Posterior vena cava (tissue), 2 donors: ENCODE measurements around the gene ZDHHC16. TPM values are rescaled to one million over a fixed set of nuclear protein-coding genes. Genes with fewer than 3 reads are reported as not detected.

Experiments used
- DNase-seq: peaks from one replicate; pipeline ENCODE4 v3.0.0-alpha.2; 2020; ENCODE audit warnings: low spot score
- intact Hi-C, 2 donors: fragments of 100-400 bp; cut with DNase I; formaldehyde crosslinking; loops; one replicate each; pipeline versions ENCODE4 v1.14.1 to v1.14.2; 2022 to 2023
- total RNA-seq, 2 donors: library from RNA; stranded (reverse); fragmentation: NEBNext Ultra II Directional; extraction: Animal tissue kit (Norgen Biotek cat#: 25700); gene quantifications; one replicate each; pipeline ENCODE4 v1.2.1, GENCODE V29; 2021
- donor health status: DM: yes; HTN: yes; CAD: no.
- donor health status: DM: yes; HTN: yes; CAD: no.

ZDHHC16 gene
- total RNA-seq, 2 donors from 2014 or later = 21.5 to 24.8 TPM

DNA sequence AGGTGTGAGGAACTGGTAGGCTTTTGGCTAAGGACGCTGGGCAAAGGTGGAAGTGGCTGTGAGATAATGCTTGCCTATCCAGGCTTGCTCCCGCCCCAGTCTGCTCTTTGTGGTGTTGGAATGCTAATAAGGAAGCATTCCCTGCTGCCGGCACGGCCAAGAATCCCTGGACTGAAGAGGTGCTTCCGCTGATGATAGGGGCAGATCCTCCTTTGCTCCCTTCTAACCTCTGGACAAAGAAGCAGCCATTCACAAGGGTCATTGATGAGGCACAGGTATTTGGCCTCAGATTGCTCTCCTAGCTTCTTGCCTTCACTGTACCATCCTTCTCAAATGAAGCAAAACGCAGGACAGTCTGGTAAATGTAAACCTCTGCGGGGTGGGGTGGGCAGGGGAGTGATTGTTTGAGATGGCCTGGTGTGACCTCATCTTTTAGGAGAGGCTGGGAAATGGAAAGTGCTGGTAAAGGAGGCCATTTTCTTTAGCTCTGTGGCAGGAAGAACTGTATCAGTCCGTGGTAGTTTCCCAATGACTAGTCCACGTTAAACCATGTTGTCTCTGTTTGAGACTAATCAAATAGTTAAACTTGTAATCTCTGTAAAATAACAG, 18.3 kb upstream of the ZDHHC16 start:
- intact Hi-C loops = no loop called here
- no peak for DNase-seq

DNA sequence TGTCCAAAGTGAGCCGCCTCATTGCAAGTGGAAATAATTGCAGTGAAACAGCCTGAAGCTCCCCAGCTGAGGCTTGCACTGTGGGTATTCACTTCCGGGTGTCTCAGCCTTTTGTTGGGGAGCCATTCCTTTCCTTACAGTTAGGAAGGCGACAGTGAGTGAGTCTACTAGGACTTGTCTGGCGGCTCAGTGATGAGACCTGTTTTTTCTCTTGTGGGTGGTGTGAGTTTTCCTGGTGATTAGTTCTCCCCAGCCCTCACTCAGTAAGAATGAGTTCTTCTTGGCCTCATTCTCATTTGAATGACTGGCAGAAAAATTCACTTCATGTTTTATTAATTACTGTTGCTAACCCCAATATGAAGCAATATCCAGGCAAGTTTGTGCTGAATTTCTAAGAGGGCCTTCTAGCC, 17.4 kb upstream of the ZDHHC16 start:
- intact Hi-C loops = no loop called here
- DNase-seq = no peak

DNA sequence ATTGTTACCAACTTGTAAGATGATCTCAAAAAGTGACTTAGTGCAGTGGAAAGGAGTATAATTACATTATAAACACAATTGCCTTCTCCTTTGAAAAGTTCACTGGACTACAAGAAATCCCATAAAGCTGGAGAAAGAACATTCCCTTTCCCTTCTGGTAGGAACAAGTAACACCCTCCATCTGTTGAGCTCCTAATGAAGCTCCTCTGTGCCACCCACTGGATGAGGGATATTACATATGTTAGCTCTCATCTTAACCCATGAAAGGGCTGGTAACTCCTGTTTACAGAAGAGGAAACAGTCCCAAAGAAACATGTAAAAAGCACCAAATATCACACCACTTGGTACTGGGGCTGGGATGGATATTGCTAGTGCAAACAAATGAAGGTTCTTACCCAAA, 11.9 kb upstream of the ZDHHC16 start:
- DNase-seq = no peak
- intact Hi-C loops = no loop called here

DNA sequence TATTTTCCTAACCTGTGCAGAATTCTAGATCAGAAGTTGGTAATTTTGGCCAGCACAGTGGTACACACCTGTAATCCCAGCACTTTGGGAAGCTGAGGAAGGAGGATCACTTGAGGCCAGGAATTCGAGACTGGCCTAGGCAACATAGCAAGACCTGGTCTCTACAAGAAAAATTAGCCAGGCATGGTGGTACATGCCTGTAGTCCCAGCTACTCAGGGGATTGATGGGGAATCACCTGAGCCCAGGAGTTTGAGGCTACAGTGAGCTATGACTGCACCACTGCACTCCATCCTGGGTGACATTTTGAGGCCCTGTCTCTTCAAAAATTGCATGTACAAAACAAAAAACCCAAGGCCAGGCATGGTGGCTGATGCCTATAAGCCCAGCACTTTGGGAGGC, 11.4 kb upstream of the ZDHHC16 start:
- intact Hi-C loops = no loop called here
- DNase-seq = no peak

DNA sequence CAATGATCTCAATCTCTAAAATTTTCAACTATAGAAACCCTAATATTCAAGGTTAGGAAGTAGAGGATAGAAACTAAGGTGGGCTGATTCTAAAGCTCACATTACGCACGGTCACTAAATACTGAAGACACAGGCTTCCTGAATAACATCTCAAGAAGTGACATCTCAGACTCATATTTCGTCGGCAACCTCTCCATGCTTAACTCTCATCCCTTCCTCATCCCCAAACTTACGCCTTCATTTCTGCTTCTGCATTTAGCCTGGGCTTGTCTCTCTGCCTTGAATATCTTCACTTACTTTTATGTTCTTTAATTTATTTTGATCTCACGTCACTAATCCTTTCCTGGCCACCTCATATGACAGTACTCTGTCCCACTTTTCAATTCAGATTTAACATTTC, 10.8 kb upstream of the ZDHHC16 start:
- no peak for DNase-seq
- intact Hi-C loops = no loop called here

DNA sequence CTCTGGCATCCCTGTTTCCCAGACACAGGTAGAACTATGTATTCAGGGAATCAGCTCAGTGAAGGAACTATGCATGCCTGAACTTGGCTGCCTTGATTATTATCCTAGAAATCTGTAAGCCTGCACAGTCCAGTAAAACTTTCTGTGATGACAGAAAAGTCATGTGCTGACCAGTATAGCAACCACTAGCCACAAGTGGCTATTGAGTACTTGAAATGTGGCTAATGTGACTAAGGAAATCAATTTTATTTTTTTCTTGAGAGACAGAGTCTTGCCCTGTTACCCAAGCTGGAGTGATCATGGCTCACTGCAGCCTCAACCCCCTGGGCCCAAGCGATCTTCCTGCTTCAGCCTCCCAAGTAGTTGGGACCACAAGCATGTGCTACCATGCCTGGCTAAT, 3.7 kb upstream of the ZDHHC16 start:
- intact Hi-C loops = no loop called here
- DNase-seq = no peak

DNA sequence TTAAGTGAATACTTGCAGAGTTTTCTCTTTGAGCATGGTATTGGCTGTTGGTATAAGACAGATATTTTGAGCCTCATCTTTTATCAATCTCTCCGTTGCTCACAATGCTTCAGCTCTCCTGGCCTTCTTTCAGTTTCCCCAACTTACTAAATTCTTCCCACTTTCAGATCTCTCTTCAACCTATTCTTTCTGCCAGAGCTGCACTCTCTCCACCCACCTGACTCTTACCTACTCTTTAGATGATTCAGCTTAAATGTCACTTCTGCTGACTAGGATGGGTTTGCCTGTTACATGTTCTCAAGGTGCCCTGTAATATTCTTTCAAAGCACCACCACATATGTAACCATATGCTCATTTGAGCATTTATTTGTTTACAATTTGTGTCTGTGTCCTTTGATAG, 1.8 kb upstream of the ZDHHC16 start:
- intact Hi-C loops = no loop called here
- no peak for DNase-seq

DNA sequence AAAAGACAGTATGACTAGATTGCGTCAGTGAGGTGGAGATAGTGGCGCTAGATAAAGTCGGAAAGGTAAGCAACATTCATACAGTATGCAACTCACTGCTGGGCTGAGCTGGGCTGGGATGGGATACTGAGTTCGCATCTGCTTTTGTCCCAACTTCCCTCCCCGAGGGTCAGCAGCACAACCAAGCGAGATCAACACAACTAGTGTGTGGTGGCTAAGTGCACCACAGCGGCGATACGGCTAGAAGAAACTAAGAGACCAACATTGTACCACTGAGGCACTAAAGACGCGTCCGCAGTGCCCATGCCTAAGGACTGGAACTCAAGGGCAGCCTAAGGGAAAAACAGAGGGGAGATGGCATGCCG, 636 bp upstream of the ZDHHC16 start:
- intact Hi-C loops = no loop called here
- DNase-seq = no peak

DNA sequence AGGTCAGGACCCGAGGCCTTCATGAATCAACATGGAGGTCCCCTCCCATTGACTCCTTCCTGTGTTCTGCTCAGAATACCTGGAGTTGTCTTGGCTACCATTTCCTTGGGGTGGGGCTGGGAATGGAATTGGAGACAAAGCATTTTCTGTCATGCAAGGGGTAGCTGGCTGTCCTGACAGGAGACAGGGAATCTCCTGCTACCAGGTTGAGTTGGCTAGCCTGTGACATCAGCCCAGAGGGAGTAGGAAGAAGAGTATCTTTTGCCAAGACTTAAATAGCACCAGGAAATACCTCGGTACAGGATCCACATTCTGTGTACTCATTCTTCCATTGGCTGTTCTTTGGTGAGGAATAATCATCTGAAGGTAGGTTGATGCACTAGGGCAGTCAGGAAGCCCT, 4.9 kb downstream of the ZDHHC16 start:
- intact Hi-C loops = no loop called here
- DNase-seq = no peak

DNA sequence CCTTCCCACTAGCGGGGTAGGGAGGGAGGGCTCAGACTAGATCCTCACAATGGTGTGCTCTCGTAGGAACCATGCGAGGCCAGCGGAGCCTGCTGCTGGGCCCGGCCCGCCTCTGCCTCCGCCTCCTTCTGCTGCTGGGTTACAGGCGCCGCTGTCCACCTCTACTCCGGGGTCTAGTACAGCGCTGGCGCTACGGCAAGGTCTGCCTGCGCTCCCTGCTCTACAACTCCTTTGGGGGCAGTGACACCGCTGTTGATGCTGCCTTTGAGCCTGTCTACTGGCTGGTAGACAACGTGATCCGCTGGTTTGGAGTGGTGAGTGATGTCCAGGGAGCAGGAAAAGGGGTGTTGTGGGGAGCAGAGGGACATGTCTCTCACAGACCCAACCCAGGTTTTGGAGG, 5.6 kb downstream of the ZDHHC16 start:
- intact Hi-C loops = no loop called here
- no peak for DNase-seq

DNA sequence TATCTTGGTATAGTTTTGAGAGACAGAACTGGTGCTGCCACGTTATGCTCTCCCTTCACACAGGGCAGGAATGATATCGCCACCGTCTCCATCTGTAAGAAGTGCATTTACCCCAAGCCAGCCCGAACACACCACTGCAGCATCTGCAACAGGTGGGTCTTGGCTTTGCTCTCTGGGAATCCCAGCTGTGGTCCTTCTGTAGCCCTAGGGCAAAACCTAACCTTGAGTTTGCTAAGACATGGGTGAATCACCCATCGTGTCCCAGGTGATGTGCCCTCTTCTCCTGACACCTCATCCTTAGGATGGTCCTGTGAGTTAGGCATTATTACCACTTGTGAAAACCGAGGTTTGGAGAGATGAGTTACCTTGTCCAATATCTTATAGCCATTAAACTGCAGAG, 6.4 kb downstream of the ZDHHC16 start:
- no peak for DNase-seq

DNA sequence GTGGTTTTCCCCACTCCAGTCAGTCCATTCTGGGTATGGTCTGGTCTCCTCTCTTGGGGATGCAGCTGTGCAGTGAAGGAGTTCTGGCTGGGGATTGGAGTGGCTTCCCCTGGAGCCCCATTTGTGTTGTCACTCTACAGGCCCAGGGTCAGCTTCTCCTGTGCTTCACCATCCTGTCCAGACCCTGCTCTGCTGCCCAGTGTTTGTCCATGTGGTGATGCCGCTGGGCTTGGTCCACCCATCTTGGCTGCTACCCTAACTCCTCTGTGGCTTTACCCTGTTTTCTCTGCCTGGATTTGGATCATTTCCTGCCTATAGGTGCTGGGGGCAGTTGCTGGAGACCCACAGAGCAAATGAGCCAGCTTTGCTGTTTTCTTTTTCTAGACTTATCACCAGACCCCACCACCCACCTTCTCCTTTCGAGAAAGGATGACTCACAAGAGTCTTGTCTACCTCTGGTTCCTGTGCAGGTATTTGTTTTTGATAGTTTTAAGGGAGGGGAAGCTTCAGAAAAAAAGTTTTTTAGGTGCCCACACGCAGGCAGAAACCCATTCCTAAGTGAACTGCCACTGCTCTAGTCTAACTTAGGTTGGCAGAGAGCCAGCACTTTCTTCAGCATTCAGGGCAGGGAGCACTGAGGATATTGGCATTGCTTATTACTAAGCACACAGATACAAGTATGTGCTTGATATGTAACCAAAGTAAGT, 8.5 kb downstream of the ZDHHC16 start:
- intact Hi-C loops = no loop called here
- no peak for DNase-seq

More for the DNA sequence above, 6.4 kb downstream of the ZDHHC16 start:
- intact Hi-C loops = no loop called here

DNA sequence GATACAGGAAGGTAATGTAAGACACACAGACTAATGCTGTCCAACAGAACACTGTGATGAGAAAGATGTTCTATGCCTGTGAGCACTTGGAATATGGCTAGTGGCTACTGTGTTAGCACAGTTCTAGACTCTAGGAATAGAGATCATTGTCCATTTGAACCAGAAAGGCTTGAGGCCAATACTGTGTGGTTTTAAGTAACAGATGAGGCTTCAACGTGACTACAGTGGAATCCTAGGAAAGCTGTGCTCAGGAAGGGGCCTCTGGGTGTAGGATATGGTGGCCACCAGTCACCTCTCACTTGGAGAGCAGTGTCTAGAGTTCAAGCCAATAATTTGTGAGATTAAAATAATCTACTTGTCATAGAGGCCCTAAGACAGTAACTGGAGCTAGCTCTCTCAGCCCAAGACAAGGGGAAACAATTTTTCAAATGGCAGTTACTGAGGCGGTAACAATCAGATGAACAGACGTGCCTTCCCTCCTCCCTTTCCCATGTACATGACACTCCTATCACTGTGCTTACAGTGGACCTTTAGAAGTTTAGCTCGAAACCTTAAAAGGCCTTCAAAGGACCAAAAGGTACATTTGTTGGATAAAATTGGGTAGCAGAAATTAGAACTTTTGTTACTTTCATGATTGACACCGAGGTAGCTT, 10.2 kb downstream of the ZDHHC16 start:
- intact Hi-C loops = no loop called here
- DNase-seq = no peak

DNA sequence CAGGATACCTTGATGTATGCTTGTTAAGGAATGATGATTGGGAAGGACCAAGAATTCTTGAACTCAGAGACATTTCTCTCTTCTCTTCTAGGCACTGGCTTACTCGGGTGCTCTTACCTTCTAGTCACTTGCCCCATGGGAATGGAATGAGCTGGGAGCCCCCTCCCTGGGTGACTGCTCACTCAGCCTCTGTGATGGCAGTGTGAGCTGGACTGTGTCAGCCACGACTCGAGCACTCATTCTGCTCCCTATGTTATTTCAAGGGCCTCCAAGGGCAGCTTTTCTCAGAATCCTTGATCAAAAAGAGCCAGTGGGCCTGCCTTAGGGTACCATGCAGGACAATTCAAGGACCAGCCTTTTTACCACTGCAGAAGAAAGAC, 10.7 kb downstream of the ZDHHC16 start:
- no peak for DNase-seq
- intact Hi-C loops = no loop called here

DNA sequence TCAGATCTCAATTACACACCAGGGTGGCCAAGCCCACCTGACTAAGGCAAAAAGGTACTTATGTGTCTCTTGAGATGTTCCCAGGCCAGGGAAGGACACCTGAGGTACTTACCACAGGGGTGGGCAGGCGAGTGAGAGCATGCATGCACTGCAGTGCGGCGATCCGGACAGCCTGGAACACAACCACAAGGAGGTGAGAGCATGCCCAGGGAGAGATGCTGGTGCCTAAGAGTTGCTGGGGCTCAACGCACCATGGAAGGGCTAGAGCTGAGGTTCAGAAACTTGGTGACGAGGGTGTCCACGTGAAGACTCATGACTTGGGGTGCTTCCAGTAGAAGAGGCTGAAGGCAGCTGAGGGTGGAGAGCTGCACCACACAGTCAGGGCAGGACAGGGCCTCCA, 13.1 kb downstream of the ZDHHC16 start:
- intact Hi-C loops = no loop called here
- no peak for DNase-seq

DNA sequence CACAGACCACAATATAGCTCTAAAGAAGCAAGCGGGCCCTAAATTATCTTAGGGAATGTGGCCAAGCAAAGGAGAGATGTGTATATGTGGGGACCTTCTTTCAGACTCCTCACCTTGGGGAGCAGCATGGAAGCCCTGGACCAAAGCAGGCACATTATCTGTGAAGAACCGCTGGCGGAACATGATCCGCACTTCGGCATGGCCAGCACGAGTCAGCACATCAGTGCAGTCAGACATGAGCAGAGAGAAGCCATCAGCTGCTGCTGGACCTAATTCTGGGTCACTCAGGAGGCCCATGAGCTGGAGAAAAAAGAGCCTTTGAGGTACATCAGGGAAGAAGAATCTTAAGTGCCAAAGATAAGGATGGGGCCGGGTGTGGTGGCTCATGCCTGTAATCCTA, 14.0 kb downstream of the ZDHHC16 start:
- intact Hi-C loops = loop anchor here (10.0 kb wide), 2 partner anchors 85 to 95 kb away; no protein-coding TSS in a partner anchor
- no peak for DNase-seq

DNA sequence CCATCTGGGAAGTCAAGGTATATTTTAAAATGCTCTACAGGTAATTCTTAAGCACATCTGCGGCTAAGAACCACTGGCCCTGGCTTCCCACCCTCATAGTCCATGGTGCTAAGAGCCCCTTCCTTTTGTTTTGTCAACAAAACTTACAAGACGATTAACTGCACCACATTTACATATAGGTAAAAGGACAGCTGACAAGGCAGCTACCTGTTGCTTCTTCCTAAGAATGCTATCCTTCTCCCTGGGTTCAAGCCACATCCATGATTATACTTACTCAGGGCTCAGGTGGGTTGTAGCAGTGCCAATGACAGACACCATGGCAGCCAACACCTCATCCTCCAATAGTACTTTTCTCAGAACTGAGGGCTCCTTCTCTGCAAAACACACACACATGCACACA, 16.3 kb downstream of the ZDHHC16 start:
- intact Hi-C loops = loop anchor here (10.0 kb wide), 2 partner anchors 82 to 92 kb away; no protein-coding TSS in a partner anchor

DNA sequence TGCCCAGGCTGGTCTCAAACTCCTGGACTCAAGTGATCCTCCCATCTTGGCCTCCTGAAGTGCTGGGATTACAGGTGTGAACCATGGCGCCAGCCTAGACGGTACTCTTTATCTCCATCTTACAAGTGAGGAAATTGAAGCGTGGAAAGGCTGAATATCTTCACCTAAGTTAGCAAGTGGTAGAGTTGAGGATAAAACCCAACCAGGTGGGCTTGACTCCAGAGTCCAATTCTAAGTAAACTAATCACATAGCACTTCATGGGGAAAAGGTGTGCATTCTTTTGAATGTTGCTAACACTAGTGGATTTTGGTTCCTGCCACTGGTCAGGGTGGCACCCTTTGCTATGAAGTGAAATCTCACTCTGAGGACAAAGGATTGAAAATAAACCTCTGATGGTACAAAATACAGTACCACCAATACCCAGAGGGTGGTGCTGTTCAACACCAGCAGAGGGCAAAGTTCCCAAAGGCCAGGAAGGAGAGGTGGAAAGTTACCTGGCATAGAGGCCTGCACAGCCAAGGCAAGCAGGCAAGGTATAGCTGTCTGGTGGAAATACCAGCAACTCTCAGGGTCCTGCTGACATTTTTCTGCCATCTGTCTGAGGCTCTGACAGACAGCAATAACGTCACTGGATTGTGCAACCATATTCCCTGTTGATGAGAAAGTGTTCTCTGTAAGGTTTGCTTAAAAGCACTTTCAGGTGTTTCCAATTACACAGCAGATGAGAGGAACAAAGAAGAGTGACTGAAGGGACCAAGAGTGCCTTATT, 17.6 kb downstream of the ZDHHC16 start:
- intact Hi-C loops = loop anchor here (10.0 kb wide), 2 partner anchors 81 to 91 kb away; no protein-coding TSS in a partner anchor
- no peak for DNase-seq

More for the DNA sequence above, 16.3 kb downstream of the ZDHHC16 start:
- DNase-seq = no peak

DNA sequence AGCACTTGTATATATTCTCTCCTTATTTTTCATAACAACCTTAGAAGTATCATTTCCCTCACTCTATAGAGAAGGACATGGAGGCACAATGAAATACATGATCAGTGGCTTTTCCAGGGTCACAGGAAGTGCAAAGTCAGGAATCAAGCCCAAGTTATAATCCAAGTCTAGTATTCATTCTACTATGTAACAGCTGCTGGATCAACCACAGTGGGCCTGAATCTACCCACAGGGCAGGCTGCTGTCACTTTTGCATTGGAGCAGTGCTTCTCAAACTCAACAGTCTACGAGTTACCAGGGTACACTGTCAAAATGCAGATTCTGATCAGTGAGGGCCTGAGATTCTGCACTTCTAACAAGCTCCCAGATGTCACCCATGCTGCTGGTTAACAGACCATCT, 18.3 kb downstream of the ZDHHC16 start:
- DNase-seq = no peak
- intact Hi-C loops = loop anchor here (10.0 kb wide), 2 partner anchors 81 to 91 kb away; no protein-coding TSS in a partner anchor

DNA sequence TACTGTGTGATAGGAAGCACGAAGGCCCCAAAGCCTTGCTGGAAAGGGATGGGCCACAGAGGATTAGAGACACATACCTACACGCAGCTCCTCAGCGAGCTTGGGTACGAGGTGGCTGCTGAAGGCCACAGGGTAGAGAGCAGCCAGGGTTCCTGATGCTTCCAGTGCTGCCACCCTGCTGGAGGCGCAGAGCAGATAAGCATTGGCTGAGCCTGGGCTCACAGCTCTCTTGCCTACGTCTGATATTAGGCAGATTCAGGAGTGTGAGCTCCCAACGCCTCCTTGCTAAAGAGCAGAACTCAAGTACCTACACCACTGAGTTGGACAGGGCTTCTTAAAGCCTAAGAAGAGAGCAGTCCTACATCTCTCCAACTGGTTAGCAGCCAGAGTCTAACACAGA, 20.0 kb downstream of the ZDHHC16 start:
- intact Hi-C loops = loop anchor here (10.0 kb wide), 2 partner anchors 79 to 89 kb away; no protein-coding TSS in a partner anchor
- DNase-seq = no peak
